ENCODE data around the gene RBM17.
A peak's percentile ranks its signal among the peaks of the same experiment; 100 is the strongest.
"Not testable (repeated sequence)": the region's sequence is repeated elsewhere in the genome, so short reads cannot be mapped to it uniquely, and the experiment has no call there.

RBM17 gene

GRCh38 chr10:6163364-6164270 is 74.8 kb downstream of the RBM17 start:
- DNase-seq = peak; percentile 88

GRCh38 chr10:6164271-6165095 is 75.6 kb downstream of the RBM17 start:
- DNase-seq = peak; percentile 77

- no peak for DNase-seq
Observed at GRCh38 chr10:6165221-6165725, 76.4 kb downstream of the RBM17 start.

- not testable (repeated sequence) for DNase-seq
Observed at GRCh38 chr10:6165933-6166332, 77.1 kb downstream of the RBM17 start.
